Peyer's patch (tissue), 4 donors: ENCODE data around the gene TTC36.

ENCODE experiments used
- CTCF ChIP-seq, 6 experiments: fragments of 450-650 bp in 4 of 6; fragments of 200-600 bp in 2 of 6; sonication (generic) in 1 of 6; IDR thresholded peaks; one replicate each; pipeline ENCODE4 v1.5.1; 2017 to 2019; ENCODE audit warnings: antibody characterized with exemption in 6 of 6, mild to moderate bottlenecking in 3 of 6, moderate library complexity in 1 of 6
- POLR2A ChIP-seq, 2 donors: fragments of 450-650 bp; IDR thresholded peaks; one replicate each; pipeline ENCODE4 v1.5.1; 2017; ENCODE audit warnings: antibody characterized with exemption in 2 of 2, mild to moderate bottlenecking in 2 of 2, moderate library complexity in 2 of 2

GRCh38 chr11:118569670-118570069 lies 42.4 kb downstream of the TTC36 start:
- TF ChIP-seq CTCF (IDR thresholded peaks at IDR 0.05) (no peak), POLR2A (IDR thresholded peaks at IDR 0.05) (no peak)
